Suppressor macrophage (primary cell): ENCODE data around the gene EVI5.

Source experiments
- DNase-seq, 4 experiments: peaks; one replicate each; pipeline ENCODE4 v3.0.0-alpha.2; 2020 to 2022

EVI5 gene

DNA sequence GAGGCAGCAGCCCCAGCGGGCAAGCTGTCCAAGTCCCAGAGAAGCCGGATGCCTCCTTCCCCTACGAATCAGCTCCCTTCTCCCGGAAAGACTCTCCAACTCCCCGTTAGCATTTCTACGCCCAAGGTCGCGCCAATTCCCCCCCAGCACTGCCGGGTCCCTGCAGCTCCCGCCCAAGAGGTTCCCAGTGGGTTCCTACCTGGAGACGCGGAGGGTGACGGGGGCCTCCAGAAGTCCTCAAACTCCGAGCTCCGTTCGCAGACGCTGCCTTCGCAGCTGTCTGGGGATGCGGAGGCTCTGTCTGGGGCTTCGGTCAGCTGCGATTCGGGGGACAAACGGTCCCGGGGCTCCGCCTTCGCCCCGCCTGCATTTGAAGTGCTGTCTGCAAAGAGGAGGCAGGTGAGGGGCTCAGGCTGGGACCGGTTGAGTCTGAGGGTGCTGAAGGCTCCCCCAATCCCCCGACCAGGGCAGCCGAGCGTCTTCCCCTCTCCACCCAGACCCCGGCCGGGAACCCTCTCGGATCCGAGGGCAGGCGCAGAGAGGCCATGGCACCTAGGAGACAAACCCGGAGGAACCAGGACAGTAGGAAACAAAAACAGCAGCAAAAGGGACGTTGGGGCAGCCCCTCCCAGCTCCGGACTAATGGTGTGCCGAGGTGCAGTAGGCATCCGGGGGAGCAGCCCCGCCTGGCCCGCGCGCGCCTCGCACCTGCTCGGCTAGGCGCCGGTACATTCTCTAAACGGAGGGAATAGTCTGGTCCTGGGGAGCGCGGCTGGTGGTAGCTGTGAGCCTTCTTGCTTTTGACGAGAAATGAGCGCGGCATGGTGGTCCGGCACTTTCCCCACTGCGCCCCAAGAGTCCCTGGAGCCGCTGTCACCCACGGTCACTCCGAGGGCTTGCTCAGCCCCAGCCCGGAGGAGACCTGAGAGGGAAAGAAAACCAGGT, 302.0 kb downstream of the EVI5 start:
- DNase-seq, result peak in 3 of 4 experiments; percentile 27 to 38 (median 34)

DNA sequence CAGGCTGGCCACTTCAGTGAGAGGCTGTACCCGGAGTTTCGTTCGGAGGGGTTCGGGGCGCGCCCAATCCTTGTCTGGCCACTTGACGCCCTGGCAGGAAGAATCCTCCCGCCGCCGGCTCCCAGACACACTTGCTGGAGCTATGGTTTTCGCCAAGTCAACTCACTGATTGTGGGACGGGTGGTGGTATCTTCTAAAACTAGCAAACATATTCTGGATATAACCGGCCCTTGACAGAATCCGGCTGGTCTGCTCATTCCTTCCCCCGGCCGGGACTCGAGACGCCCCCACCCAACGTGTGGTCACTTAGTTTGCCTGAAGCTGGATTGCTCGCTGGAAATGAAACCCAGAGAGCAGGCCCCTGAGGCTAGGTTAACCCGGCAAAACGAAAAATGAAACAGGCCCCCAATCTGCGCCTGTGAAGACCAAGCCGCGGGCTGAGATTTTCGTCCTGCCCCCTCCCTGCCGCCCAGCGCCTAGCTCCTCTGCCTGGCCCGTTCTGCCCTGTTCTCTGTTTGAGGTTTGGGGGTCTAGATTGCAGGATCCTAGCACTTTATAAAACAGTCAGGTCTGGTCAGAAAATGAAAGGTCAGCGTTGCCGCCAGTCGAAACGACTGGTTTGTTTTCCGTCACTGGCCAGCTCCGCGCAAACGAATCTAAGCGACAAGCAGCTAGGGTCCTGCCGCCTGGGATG, 302.8 kb downstream of the EVI5 start:
- DNase-seq, result no peak

DNA sequence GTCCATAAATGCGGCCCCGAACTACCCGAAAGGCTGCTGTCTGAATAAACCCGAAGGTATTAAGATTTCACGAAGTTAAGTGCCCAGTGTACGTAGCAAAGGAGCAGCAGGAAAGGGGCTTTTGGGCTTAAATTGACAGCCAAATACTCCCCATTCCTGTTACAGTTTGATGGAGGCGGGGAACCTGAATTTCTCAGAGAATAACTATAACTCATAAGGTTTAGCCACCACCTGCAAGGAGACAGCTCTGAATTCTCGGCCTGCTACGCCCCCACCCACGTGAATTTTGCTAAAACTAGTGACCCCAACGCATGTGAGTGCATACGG, 303.3 kb downstream of the EVI5 start:
- DNase-seq, result no peak

DNA sequence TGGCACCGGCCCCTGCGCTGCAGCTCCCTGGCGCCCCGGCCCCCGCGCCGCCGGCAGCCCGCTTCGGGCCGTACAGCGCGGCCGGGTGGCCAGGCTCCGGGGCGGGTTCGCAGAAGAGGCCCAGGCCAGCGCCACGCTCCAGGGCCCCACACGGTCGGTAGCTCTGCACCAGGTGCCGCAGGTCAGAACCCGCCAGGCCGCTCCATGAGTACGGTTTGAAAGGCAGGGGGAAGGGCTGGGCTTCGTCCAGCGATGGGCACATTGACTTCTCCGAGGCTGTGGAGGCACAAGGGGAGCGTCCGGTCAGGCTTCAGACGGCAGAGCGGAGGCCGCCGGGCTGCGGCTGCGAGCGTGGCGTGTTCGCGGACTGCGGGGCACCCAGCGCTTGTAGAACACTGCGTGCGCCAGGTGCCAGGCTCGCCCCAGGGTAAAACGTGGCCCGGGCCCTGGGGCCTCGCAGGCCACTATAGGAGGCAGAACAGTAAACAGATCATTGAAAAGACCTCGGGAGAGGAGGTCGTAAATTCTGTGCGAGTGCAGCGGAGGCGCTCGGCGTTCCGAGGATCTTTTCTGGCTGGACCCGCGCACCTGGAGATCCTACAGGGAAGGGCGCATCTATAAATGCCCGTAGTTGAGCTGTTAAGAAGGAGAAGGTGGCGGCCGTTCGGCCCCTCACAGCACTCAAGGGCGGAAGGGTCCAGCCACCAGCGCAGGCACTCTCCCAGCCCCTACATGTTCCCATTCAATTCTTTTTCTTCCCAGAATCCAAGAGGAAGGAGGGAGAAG, 303.9 kb downstream of the EVI5 start:
- DNase-seq, result no peak

- no peak for DNase-seq
Measured at GRCh38 chr1:92480200-92480812, 304.6 kb downstream of the EVI5 start.

GRCh38 chr1:92479587-92479986, 305.3 kb downstream of the EVI5 start:
- no peak for DNase-seq

DNA sequence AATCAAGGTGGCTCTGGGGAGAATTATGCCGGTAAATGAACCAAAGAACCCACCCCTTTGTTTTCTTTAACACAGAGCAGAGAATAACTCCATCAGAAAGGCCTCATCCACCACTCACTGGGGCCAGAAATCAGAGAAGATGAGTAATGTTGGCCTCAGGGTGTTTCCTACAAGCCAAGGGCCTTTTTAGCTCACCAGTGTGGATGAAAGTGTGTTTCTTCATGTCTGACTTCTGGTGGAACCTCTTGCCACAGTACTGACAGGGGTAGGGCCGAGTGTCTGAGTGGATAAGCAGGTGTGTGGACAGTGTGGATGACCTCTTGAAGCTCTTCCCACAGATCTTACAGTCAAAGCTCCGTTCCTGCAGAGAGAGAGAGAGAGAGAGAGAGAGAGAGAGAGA, 306.5 kb downstream of the EVI5 start:
- no peak for DNase-seq

- DNase-seq, result peak in 3 of 4 experiments; percentile 40 to 46 (median 40)
Measured at GRCh38 chr1:92476071-92476631, 308.8 kb downstream of the EVI5 start.

DNA sequence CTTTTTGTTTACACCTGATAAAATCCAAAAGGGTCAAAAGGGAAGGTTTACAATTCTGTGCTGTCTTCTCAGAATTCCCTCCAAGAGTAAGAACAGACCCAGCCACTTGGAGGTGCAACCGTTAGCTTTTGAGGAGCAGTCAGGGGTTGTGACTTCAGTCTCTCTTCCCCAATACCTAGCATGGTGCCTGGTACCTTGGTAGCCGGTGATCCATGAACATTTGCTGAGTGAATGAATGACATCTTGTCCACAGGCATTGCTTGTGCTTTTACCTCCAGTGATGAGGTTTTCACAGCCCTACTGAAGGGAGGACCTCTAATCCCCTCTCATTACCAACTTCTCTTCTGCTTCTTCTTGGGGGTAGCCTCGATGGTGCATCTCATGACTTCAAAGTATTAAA, 309.9 kb downstream of the EVI5 start:
- DNase-seq, result no peak

- DNase-seq, result peak in 1 of 4 experiments; percentile 10
Measured at GRCh38 chr1:92473781-92474495, 311.0 kb downstream of the EVI5 start.

DNA sequence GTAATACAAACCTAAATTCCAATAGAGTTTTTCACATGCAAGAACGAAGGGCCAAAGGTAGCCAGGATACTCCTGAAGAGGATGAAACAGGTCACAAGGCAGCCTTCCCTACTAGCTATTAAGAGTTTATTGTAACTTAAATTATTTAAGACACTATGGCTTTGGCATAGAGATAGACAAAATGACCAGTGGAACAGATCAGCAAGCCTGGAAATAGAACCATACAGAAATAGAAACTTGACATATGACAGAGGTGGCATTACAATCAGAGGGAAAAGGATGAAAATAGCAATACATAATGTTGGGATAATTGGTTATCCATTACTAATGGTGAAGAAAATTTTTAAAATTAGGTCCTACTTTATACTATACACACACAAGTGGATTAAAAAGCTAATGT, 314.7 kb downstream of the EVI5 start:
- DNase-seq, result no peak

- peak in 2 of 4 experiments; percentile 19 to 43 for DNase-seq
Measured at GRCh38 chr1:92466683-92467352, 318.1 kb downstream of the EVI5 start.

DNA sequence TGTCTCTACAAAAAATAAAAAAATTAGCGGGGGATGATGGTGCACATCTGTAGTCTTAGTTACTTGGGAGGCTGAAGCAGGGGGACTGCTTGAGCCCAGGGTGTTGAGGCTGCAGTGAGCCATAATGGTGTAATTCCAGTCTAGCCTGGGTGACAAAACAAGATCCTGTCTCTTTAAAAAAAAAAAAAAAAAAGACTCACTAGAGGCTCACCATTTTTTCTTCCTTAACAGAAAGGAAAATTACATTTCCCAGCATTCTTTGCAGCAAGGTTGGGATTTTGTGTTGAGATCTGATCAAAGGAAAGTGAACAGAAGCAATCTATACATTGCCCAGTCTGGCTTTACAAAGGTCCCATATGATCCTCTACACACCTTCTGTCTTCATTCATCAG, 319.7 kb downstream of the EVI5 start:
- no peak for DNase-seq

DNA sequence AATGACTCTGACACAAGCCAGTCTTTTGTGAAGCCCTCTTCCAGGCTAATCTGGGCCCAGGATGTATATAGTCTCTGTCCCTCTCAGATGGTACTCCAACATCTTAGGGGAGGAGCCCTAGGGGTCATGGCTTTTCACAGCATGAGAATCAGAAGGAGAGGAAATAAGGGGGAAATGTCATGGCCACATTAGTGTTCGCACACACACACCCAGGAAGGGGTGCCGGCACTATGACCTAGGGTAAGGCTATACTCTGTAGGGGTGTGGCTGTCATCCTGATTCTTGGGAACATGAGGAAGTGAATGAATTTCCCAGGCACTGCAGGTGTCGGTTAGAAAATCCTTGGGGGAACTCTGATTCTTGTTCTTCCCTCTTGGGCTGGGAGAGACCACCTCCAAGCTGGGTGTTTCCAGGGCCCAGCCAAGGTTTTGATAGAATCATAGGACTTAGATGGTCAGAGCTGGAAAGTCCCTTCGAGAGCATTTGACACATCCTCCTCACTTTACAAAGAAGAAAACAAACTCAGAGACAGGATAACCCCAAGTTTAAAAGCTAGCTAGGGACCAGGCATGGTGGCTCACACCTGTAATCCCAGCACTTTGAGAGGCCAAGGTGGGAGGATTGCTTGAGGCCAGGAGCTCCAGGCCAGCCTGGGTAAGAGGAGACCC, 320.2 kb downstream of the EVI5 start:
- peak in 1 of 4 experiments; percentile 7 for DNase-seq

DNA sequence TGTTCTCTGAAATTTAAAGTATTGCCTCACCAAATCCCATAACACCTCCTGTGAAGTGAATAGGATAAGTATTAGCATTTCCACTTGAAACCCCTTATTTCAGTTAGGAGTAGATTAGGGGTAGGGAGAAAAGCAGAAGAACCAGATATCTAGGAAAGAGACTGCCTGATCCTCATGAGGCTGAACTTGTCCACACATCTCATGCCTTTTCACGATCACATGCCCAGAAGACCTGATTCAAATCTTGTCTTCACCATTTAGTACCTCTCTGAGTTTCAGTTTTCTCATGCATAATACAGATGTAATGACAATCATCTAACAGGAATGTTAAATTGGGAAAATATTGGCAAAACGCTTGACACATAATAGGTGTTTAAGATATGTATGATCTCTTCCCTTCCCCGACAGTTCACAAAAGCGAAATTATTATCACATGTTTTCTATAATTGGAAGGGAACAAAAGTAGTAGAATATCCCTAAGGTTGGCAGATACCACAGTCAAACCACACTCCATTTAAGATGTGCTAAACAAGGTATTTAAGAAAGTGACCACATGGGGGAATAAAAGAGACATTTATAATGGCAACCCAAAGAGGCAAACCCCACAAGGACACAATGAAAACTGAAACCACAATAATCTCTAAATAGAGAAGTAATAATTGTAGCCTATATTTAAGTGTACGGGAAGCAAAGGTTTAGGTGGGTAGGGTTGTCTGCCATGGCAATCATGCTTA, 323.4 kb downstream of the EVI5 start:
- DNase-seq, result peak in 3 of 4 experiments; percentile 26 to 61 (median 60)

GRCh38 chr1:92459871-92460320, 325.0 kb downstream of the EVI5 start:
- DNase-seq, result peak; percentile 74 to 92 (median 82)
